Measurements from ENCODE around the gene ZFYVE21. TPM values are rescaled to one million over a fixed set of nuclear protein-coding genes. Genes with fewer than 3 reads are reported as not detected.

ZFYVE21 gene
- total RNA-seq, 1 experiment from 2014 or later = 47.2 TPM

- no peak for DNase-seq
- H3K4me2 ChIP-seq (ENCODE audit: low read length) = no peak overlapping the region
- H3K9me2 ChIP-seq (replicated peaks; ENCODE audit: low read length) = no peaks in the 10 kb centered on the region
- H3K4me3 ChIP-seq (ENCODE audit: low read length) = no peak overlapping the region
- CTCF ChIA-PET = no interaction called here
- peaks cover 23% of the 10 kb centered on the region for H3K4me1 ChIP-seq (ENCODE audit: insufficient read depth, low read length)
- no peaks in the 10 kb centered on the region; the same call in 1 of the 2 replicates for H3K79me2 ChIP-seq (ENCODE audit: low read length)
- no peak overlapping the region for H3K27ac ChIP-seq (ENCODE audit: low read length)
- no peak for ATAC-seq
- no peak overlapping the region for H3K9ac ChIP-seq (ENCODE audit: low read length)
- peaks cover 3% of the 10 kb centered on the region; the same call in 1 of the 2 replicates for H4K20me1 ChIP-seq (ENCODE audit: low read length)
- H3K36me3 ChIP-seq (ENCODE audit: low read depth, low read length) = peaks cover 26% of the 10 kb centered on the region
- no peaks in the 10 kb centered on the region for H3K27me3 ChIP-seq (ENCODE audit: low read length)
- intact Hi-C loops (cut with micrococcal nuclease) = no loop called here
- H2AFZ ChIP-seq (ENCODE audit: low read length) = no peak overlapping the region
- POLR2A ChIA-PET (ENCODE audit: unreplicated experiment) = no interaction called here
- H3F3A ChIP-seq (ENCODE audit: low read length, unreplicated experiment) = no peaks in the 10 kb centered on the region
- TF ChIP-seq EZH2 (IDR thresholded peaks at IDR 0.05; ENCODE audit: low read length, unreplicated experiment) (no peak), EZH2phosphoT487 (IDR thresholded peaks at IDR 0.05; ENCODE audit: borderline replicate concordance, low read length) (no peak)
- TF ChIP-seq, protein P1, sequence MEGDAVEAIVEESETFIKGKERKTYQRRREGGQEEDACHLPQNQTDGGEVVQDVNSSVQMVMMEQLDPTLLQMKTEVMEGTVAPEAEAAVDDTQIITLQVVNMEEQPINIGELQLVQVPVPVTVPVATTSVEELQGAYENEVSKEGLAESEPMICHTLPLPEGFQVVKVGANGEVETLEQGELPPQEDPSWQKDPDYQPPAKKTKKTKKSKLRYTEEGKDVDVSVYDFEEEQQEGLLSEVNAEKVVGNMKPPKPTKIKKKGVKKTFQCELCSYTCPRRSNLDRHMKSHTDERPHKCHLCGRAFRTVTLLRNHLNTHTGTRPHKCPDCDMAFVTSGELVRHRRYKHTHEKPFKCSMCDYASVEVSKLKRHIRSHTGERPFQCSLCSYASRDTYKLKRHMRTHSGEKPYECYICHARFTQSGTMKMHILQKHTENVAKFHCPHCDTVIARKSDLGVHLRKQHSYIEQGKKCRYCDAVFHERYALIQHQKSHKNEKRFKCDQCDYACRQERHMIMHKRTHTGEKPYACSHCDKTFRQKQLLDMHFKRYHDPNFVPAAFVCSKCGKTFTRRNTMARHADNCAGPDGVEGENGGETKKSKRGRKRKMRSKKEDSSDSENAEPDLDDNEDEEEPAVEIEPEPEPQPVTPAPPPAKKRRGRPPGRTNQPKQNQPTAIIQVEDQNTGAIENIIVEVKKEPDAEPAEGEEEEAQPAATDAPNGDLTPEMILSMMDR (conservative IDR thresholded peaks at IDR 0.05; ENCODE audit: low read depth, low read length) = no peak
- BruUV-seq (replicated peaks) = no TSS peak
- no peaks in the 10 kb centered on the region for H3K9me3 ChIP-seq (ENCODE audit: low read length)
Measured at GRCh38 chr14:103692159-103692558, 23.5 kb upstream of the ZFYVE21 start.

GRCh38 chr14:103692871-103693270, 22.7 kb upstream of the ZFYVE21 start:
- H3K9me3 ChIP-seq (ENCODE audit: low read length) = no peaks in the 10 kb centered on the region
- ATAC-seq = peak; percentile 13
- ChIA-PET POLR2A (ENCODE audit: unreplicated experiment) (no interaction called here), CTCF (no interaction called here)
- no peaks in the 10 kb centered on the region for H3K27me3 ChIP-seq (ENCODE audit: low read length)
- peak overlapping the region; percentile 32; the same call in 1 of the 2 replicates for H3K9ac ChIP-seq (ENCODE audit: low read length)
- H3K79me2 ChIP-seq (ENCODE audit: low read length) = no peaks in the 10 kb centered on the region
- H3K4me3 ChIP-seq (ENCODE audit: low read length) = no peak overlapping the region; the same call in 1 of the 2 replicates
- peaks cover 3% of the 10 kb centered on the region for H3F3A ChIP-seq (ENCODE audit: low read length, unreplicated experiment)
- peak overlapping the region; percentile 74 for H3K27ac ChIP-seq (ENCODE audit: low read length)
- BruUV-seq (replicated peaks) = no TSS peak
- peaks cover 8% of the 10 kb centered on the region; the same call in 1 of the 2 replicates for H4K20me1 ChIP-seq (ENCODE audit: low read length)
- peaks cover 23% of the 10 kb centered on the region for H3K4me1 ChIP-seq (ENCODE audit: insufficient read depth, low read length)
- TF ChIP-seq, protein P1 (conservative IDR thresholded peaks at IDR 0.05; ENCODE audit: low read depth, low read length) = no peak
- TF ChIP-seq EZH2phosphoT487 (IDR thresholded peaks at IDR 0.05; ENCODE audit: borderline replicate concordance, low read length) = no peak
- no peak for TF ChIP-seq EZH2 (IDR thresholded peaks at IDR 0.05; ENCODE audit: low read length, unreplicated experiment)
- no peak for DNase-seq
- H2AFZ ChIP-seq (ENCODE audit: low read length) = no peak overlapping the region
- H3K9me2 ChIP-seq (replicated peaks; ENCODE audit: low read length) = no peaks in the 10 kb centered on the region
- peaks cover 29% of the 10 kb centered on the region for H3K36me3 ChIP-seq (ENCODE audit: low read depth, low read length)
- peak overlapping the region; percentile 32 for H3K4me2 ChIP-seq (ENCODE audit: low read length)
- intact Hi-C loops (cut with micrococcal nuclease) = no loop called here

GRCh38 chr14:103693515-103693914, 22.1 kb upstream of the ZFYVE21 start:
- BruUV-seq (replicated peaks) = no TSS peak
- H3K9ac ChIP-seq (ENCODE audit: low read length) = peak overlapping the region; percentile 32; the same call in 1 of the 2 replicates
- ChIA-PET POLR2A (ENCODE audit: unreplicated experiment) (no interaction called here), CTCF (interaction anchor here (0.6 kb wide), 1 partner anchor 122 kb away, joined by 4 read pairs; no protein-coding TSS in a partner anchor)
- H3K36me3 ChIP-seq (ENCODE audit: low read depth, low read length) = peaks cover 33% of the 10 kb centered on the region; the same call in 1 of the 2 replicates
- TF ChIP-seq EZH2phosphoT487 (IDR thresholded peaks at IDR 0.05; ENCODE audit: borderline replicate concordance, low read length) (no peak), EZH2 (IDR thresholded peaks at IDR 0.05; ENCODE audit: low read length, unreplicated experiment) (no peak)
- TF ChIP-seq, protein P1 (conservative IDR thresholded peaks at IDR 0.05; ENCODE audit: low read depth, low read length) = no peak
- no peaks in the 10 kb centered on the region for H3K27me3 ChIP-seq (ENCODE audit: low read length)
- H3F3A ChIP-seq (ENCODE audit: low read length, unreplicated experiment) = peaks cover 6% of the 10 kb centered on the region
- H3K27ac ChIP-seq (ENCODE audit: low read length) = peak overlapping the region; percentile 74
- H2AFZ ChIP-seq (ENCODE audit: low read length) = no peak overlapping the region
- peaks cover 23% of the 10 kb centered on the region for H3K4me1 ChIP-seq (ENCODE audit: insufficient read depth, low read length)
- intact Hi-C loops (cut with micrococcal nuclease) = no loop called here
- H3K79me2 ChIP-seq (ENCODE audit: low read length) = no peaks in the 10 kb centered on the region
- DNase-seq (peak; percentile 79), ATAC-seq (peak; percentile 75)
- H3K4me3 ChIP-seq (ENCODE audit: low read length) = no peak overlapping the region; the same call in 1 of the 2 replicates
- H3K9me2 ChIP-seq (replicated peaks; ENCODE audit: low read length) = no peaks in the 10 kb centered on the region
- peaks cover 8% of the 10 kb centered on the region; the same call in 1 of the 2 replicates for H4K20me1 ChIP-seq (ENCODE audit: low read length)
- no peaks in the 10 kb centered on the region for H3K9me3 ChIP-seq (ENCODE audit: low read length)
- peak overlapping the region; percentile 32; the same call in 1 of the 2 replicates for H3K4me2 ChIP-seq (ENCODE audit: low read length)

All from PC-3 (cell line).